HFF-Myc (cell line): ENCODE results near the gene OR52I2.

Experiments used
- DNase-seq: peaks from one replicate; pipeline ENCODE4 v3.0.0-alpha.2; 2011; ENCODE audit warnings: low read depth; ENCODE audit errors: extremely low read depth
- H3K4me3 ChIP-seq: replicated peaks from 2 replicates; pipeline ENCODE4 v1.5.1; 2011; ENCODE audit warnings: low read depth, mild to moderate bottlenecking, control low read depth, low read length
- TF ChIP-seq, protein P1 (sequence below): IDR thresholded peaks from 2 replicates; pipeline ENCODE4 v1.5.1; 2012; ENCODE audit warnings: mild to moderate bottlenecking, low read depth, low read length, control low read depth; ENCODE audit errors: missing control alignments

Gene OR52I2

DNA sequence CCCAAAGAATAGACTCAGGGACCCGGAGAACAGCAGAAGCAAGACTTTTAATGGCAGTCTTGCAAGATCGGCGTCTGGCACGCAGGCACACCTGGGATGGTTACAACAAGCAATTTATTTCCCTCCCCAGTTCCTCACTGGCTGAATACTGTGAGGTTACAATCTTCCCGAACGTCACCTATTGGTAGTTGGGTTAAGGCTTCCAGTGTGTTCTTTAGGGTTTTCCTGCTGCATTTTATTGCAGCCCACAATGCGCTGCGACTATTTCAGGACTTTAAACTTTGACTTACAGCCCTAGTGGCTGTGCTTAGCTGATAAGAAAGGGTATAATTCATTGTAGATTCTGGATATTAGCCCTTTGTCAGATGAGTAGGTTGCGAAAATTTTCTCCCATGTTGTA is 38.0 kb downstream of the OR52I2 start:
- TF ChIP-seq, protein P1, sequence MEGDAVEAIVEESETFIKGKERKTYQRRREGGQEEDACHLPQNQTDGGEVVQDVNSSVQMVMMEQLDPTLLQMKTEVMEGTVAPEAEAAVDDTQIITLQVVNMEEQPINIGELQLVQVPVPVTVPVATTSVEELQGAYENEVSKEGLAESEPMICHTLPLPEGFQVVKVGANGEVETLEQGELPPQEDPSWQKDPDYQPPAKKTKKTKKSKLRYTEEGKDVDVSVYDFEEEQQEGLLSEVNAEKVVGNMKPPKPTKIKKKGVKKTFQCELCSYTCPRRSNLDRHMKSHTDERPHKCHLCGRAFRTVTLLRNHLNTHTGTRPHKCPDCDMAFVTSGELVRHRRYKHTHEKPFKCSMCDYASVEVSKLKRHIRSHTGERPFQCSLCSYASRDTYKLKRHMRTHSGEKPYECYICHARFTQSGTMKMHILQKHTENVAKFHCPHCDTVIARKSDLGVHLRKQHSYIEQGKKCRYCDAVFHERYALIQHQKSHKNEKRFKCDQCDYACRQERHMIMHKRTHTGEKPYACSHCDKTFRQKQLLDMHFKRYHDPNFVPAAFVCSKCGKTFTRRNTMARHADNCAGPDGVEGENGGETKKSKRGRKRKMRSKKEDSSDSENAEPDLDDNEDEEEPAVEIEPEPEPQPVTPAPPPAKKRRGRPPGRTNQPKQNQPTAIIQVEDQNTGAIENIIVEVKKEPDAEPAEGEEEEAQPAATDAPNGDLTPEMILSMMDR = no peak
- H3K4me3 ChIP-seq = no peak overlapping the region
- no peak for DNase-seq

DNA sequence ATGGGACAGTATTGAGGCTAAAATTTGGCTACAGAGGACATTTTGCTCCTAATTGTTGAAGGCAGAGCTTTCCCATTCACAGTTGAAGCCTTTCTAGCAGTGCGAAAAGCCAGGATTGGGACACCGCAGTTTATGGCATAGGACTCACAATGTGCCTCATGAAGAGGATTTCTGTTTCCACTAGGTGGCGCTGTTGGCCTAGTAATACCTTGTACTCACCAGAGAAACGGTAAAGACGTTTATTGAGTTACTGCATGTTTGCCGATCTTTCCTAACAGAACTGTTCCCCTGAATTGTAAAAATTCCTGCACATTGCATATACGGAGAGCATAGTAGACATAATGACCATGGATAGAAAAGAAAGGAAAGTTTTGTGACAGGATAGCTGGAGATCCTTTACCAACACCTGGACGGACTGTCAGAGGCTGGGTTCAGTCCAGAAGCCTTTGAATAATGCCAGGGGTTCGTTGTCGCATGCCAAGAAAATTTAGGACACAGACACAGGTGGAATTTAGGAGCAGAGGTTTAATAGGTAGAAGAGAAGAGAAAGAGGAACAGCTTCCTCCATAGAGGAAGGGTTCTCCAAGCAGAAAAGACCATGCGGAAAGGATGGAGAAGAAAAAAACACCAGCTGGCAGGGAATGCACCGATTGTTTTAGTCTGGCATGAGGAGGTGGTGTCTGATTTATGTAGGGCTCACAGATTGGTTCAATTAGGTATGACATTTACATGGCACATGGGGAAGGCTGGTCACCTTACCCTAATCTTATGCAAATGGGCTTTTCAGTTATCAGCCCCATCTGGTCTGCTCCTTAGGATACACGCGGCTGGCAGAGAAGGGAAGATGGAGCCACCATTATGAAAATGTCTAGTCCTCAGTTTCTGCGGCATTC is 44.9 kb downstream of the OR52I2 start:
- TF ChIP-seq, protein P1 = peak; percentile 58
- H3K4me3 ChIP-seq = no peak overlapping the region
- peak; percentile 70 for DNase-seq

DNA sequence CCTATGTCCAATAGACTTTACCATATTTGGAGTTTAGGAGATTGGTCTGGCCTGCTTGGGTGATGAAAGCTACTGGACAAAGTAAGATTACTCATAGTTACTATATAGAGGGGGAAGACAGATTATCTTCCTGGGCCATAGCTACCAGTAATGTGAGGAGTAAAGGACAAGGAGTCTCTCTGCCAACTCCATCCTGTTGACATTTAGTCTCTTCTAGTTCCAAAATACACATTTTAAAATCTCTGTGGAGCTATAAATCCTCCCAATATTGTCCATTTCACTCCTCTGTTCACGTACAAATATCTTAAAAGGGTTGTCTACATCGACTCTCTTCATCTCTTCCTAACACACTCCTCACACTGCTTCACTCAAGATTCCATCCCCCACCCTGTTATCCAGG is 54.6 kb downstream of the OR52I2 start:
- TF ChIP-seq, protein P1 = no peak
- H3K4me3 ChIP-seq = no peak overlapping the region
- DNase-seq = no peak

DNA sequence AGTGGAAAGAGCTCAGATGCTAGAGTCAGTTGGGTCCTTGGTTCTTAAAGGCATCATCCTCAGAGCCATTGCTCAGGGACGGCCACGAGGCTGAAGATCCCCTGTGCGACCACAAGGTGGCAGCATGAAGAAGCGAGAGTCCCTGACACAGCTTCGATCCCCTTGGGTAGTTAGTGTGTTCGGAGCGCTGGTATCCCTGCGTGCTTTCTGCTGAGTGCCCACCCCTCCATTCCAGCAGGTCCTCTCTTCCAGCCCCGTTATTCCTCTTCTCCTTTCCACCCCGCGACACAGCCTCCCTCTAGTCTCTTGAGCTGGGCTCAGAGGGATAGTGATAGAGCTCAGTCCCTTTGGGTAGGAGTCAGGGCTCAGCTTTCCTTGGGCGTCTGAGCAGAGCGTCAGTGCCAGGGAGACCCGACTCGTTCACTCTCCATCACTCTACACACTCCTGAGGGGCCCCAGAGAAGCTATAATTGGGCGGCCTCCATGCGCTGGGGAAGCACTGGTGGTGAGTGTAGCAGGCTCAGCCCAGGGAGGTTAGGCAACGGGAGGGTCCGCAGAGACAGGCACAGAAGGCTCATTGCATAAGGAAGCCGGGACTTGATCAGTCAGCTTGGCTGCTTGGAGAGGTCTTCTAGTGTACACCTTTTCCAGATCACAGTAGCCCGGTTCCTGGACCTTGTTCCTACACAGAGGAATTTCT is 55.6 kb downstream of the OR52I2 start, which contains the start of gene OR51D1:
Gene OR51D1 (plus strand): TSS at position 516 of the 700 bp plus-strand sequence. CDS start 2,314 bp downstream, outside the sequence.
- DNase-seq = peak; percentile 22

DNA sequence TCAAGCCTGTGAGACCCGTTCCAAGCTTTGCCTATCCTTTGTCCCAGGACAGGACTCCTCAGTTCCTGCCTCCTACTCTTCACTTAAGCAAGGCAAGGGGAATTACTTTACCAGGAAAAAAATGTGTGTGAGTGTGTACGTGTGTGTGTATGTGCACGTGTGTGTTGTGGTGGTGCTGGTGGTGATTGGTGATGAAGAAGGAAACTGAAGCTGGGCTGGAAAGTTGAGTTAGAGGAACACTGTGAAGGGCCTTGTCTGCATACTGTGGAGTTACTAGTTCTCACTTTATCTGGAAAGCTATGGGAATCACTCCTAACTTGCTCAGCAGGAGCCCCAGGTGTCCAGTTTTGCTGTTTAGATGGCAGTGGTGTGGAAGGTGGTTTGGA is 56.1 kb downstream of the OR52I2 start:
- H3K4me3 ChIP-seq = no peak overlapping the region
- TF ChIP-seq, protein P1 = no peak

More for the DNA sequence above, 55.6 kb downstream of the OR52I2 start, which contains the start of gene OR51D1:
- no peak within 1 kb of the TSS for H3K4me3 ChIP-seq
- TF ChIP-seq, protein P1 = peak; percentile 90

DNA sequence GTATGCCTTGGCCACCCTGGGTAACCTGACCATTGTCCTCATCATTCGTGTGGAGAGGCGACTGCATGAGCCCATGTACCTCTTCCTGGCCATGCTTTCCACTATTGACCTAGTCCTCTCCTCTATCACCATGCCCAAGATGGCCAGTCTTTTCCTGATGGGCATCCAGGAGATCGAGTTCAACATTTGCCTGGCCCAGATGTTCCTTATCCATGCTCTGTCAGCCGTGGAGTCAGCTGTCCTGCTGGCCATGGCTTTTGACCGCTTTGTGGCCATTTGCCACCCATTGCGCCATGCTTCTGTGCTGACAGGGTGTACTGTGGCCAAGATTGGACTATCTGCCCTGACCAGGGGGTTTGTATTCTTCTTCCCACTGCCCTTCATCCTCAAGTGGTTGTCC is 58.4 kb downstream of the OR52I2 start:
- TF ChIP-seq, protein P1 = no peak
- H3K4me3 ChIP-seq = no peak overlapping the region
- DNase-seq = no peak

More for the DNA sequence above, 56.1 kb downstream of the OR52I2 start:
- no peak for DNase-seq
